Measurements from ENCODE around the gene CCNF. TPM values are rescaled to one million over a fixed set of nuclear protein-coding genes. Genes with fewer than 3 reads are reported as not detected.

CCNF gene
- total and polyA plus RNA-seq, 2 of the 4 experiments (the other 2 are of a cell fraction) = 8.2 to 20.1 TPM

- no peak for TF ChIP-seq MAZ (IDR thresholded peaks at IDR 0.05; ENCODE audit: borderline replicate concordance, low read depth, low read length)
These were observed 63.0 kb downstream of the CCNF start (continued) for GRCh38 chr16:2492292-2492691.

DNA sequence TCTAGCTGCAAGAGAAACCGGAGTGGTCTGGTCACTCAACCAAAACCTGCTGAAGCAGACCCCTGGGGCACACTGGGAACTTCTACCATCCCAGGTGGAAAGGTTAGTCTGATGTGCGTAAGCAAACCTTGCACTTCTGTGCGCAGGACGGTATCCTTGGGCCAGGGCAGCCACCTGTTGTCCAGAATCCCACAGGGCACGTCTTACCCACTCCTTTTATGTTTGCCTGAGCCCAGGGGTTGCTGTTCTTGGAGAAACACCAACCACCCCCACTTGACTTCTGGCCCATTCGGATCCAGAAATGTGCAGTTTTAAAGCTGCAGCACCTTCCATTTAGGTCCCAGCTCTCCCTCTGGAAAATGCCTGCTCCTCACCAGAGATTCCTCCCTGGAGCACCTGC, 64.4 kb downstream of the CCNF start:
- H3K36me3 ChIP-seq (ENCODE audit: control insufficient read depth, insufficient read depth, low read length) = peaks cover 20% of the 10 kb centered on the region; the same call in 1 of the 2 replicates
- in situ Hi-C loops (cut with MboI; ENCODE audit: low sequenced_read_pairs) = no loop called here

More for the DNA sequence above, 64.4 kb downstream of the CCNF start:
- no peaks in the 10 kb centered on the region for H3K9me3 ChIP-seq (ENCODE audit: control insufficient read depth, insufficient read depth, low read length)
- POLR2A ChIA-PET (ENCODE audit: unreplicated experiment) = interaction anchor here (0.7 kb wide), 1 partner anchor 13 kb away, joined by 4 read pairs; no protein-coding TSS in a partner anchor
- H3K27ac ChIP-seq (ENCODE audit: insufficient read depth, low read length) = no peak overlapping the region
- peaks cover 3 to 28% of the 10 kb centered on the region in 2 experiments for H3K79me1 ChIP-seq (ENCODE audit: low read depth in 1 of 2, low read length in 2 of 2)
- no peak overlapping the region for H3K4ac ChIP-seq (ENCODE audit: low read depth, low read length)
- WGBS, 2 experiments (ENCODE audit: extremely low coverage in 2 of 2, insufficient read length in 1 of 2) = 80% methylated on average over 1 of the region's 6 CpGs; no CpG with 5 or more reads in 1 of the 2 experiments
- H2AFZ ChIP-seq (replicated peaks; ENCODE audit: low read length, poor library complexity) = no peak overlapping the region
- TF ChIP-seq, protein P1, sequence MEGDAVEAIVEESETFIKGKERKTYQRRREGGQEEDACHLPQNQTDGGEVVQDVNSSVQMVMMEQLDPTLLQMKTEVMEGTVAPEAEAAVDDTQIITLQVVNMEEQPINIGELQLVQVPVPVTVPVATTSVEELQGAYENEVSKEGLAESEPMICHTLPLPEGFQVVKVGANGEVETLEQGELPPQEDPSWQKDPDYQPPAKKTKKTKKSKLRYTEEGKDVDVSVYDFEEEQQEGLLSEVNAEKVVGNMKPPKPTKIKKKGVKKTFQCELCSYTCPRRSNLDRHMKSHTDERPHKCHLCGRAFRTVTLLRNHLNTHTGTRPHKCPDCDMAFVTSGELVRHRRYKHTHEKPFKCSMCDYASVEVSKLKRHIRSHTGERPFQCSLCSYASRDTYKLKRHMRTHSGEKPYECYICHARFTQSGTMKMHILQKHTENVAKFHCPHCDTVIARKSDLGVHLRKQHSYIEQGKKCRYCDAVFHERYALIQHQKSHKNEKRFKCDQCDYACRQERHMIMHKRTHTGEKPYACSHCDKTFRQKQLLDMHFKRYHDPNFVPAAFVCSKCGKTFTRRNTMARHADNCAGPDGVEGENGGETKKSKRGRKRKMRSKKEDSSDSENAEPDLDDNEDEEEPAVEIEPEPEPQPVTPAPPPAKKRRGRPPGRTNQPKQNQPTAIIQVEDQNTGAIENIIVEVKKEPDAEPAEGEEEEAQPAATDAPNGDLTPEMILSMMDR (conservative IDR thresholded peaks at IDR 0.05; ENCODE audit: low read depth, low read length) = no peak
- TF ChIP-seq SMC3 (IDR thresholded peaks at IDR 0.05; ENCODE audit: low read depth, low read length) (no peak), CHD1 (IDR thresholded peaks at IDR 0.05; ENCODE audit: low read depth, low read length) (no peak), MXI1 (IDR thresholded peaks at IDR 0.05; ENCODE audit: borderline replicate concordance, low read depth, low read length) (no peak), RFX5 (IDR thresholded peaks at IDR 0.05; ENCODE audit: low read depth, low read length) (no peak), MAFK (IDR thresholded peaks at IDR 0.05; ENCODE audit: low read depth, low read length) (no peak), NFE2L2 (IDR thresholded peaks at IDR 0.05; ENCODE audit: low read depth, low read length) (no peak), FOS (IDR thresholded peaks at IDR 0.05; ENCODE audit: low read depth, low read length) (no peak), BHLHE40 (IDR thresholded peaks at IDR 0.05; ENCODE audit: low read depth, low read length) (no peak), ELK1 (IDR thresholded peaks at IDR 0.05; ENCODE audit: borderline replicate concordance, low read depth, low read length) (no peak), CEBPB (IDR thresholded peaks at IDR 0.05; ENCODE audit: low read depth, low read length) (no peak), POLR2A (IDR thresholded peaks at IDR 0.05; ENCODE audit: low read depth, low read length) (no peak), RAD21 (IDR thresholded peaks at IDR 0.05; ENCODE audit: low read length) (no peak), USF2 (IDR thresholded peaks at IDR 0.05; ENCODE audit: low read depth, low read length) (no peak)
- H4K91ac ChIP-seq (ENCODE audit: insufficient read depth, low read depth, low read length) = no peak overlapping the region
- peaks cover 12% of the 10 kb centered on the region for H4K20me1 ChIP-seq (ENCODE audit: insufficient read depth, low read length)
- DNase-seq (no peak), ATAC-seq (ENCODE audit: low read depth) (no peak)
- no peak overlapping the region for H3K56ac ChIP-seq (ENCODE audit: extremely low read depth, insufficient read depth, low read length)
- CTCF ChIA-PET = no interaction called here
- H2AK9ac ChIP-seq (replicated peaks; ENCODE audit: low read depth, low read length, poor library complexity) = no peak overlapping the region
- no peak overlapping the region for H4K5ac ChIP-seq (ENCODE audit: low read depth, low read length)
- H3K18ac ChIP-seq (ENCODE audit: low read depth, low read length) = no peak overlapping the region
- H3K4me2 ChIP-seq (ENCODE audit: low read depth, low read length) = no peak overlapping the region
- H2BK120ac ChIP-seq (ENCODE audit: low read depth, low read length) = no peak overlapping the region
- no peak overlapping the region for H2BK20ac ChIP-seq (ENCODE audit: low read depth, low read length)
- no peaks in the 10 kb centered on the region for H3K27me3 ChIP-seq (ENCODE audit: control insufficient read depth, insufficient read depth, low read length)
- intact Hi-C loops (cut with micrococcal nuclease) (no loop called here), dilution Hi-C loops (cut with HindIII; ENCODE audit: low sequenced_read_pairs, unreplicated experiment) (no loop called here)
- H3K23ac ChIP-seq (ENCODE audit: low read depth, low read length) = no peak overlapping the region
- BruUV-seq (replicated peaks) = no TSS peak
- no peaks in the 10 kb centered on the region for H3K9me1 ChIP-seq (ENCODE audit: insufficient read depth, low read length)
- no peak overlapping the region for H2AK5ac ChIP-seq (ENCODE audit: low read depth, low read length)
- no peak overlapping the region for H4K8ac ChIP-seq (ENCODE audit: low read depth in 2 of 2, low read length in 2 of 2)
- no peak overlapping the region for H2BK5ac ChIP-seq (ENCODE audit: low read depth, low read length, poor library complexity, severe bottlenecking)
- no peak overlapping the region for H2BK15ac ChIP-seq (ENCODE audit: low read depth, low read length)
- H3K9ac ChIP-seq (ENCODE audit: low read depth, low read length) = no peak overlapping the region
- no peak overlapping the region for H3K4me3 ChIP-seq (ENCODE audit: insufficient read depth, low read depth, low read length)
- no peak overlapping the region for H3K14ac ChIP-seq (replicated peaks; ENCODE audit: low read depth, low read length)
- no peaks in the 10 kb centered on the region; the same call in 1 of the 2 replicates for H3K4me1 ChIP-seq (ENCODE audit: control insufficient read depth, insufficient read depth, low read length)

Measured in IMR-90 (cell line).